ENCODE measurements around the gene SMARCA5.

The SMARCA5 gene

DNA sequence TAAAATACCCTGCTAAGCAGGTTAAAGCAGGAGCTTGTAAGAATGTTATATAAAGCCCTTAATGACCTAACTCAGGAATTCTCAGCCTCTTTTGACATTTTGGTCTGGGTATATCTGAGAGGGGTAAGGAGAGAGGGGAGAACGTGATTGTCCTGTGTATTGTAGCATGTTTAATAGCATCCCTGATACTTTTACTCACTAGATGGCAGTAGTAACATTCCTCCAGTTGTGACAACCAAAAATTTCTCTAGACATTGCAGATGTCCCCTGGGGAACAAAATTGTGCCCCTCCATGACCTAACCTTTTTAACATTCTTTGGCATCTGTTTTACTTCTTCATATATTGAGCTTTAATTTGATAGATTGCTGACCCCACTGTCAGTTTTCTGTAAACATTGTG, 17.9 kb downstream of the SMARCA5 start:
- H3K4me3 ChIP-seq (replicated peaks in 1 of 2; ENCODE audit: low read depth in 2 of 2, low read length in 2 of 2), result no peak overlapping the region
- DNase-seq (ENCODE audit: low read depth in 2 of 2), result peak; percentile 36 to 50
- TF ChIP-seq CTCF (IDR thresholded peaks at IDR 0.05; ENCODE audit: low read depth, low read length), result peak; percentile 53

DNA sequence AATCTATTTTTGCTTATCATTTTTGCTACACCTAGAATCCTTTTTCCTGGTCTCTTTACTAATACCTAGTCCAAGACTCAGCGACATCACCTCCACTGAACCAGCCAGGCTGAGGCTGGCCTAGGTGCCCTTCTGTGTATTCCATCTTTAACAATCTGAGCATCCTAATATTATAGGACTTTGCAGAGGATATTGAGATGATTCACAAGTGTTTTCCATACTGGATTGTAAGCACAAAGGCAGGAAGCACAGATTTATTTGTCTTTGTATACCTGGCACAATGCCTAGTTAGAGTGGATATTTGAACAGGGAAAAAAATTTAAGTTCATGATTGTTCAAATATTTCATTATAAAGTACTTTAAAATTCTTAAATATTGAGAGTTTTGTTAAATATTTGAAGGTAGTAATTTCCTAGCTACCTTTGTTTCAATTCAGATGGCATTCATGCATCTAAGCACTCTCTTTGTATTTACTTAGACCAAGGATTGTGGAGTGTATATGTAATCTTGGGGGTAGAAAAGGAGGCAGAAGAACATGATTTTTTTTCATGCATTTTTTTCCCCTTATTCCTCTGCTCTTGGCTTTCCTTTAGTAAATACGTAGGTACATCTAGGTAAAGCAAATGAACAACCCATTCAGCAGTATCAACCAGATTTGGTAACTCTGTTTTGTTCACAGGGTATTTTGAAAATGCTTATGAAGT, 18.4 kb downstream of the SMARCA5 start:
- DNase-seq (ENCODE audit: low read depth in 2 of 2), result peak; percentile 42 to 52
- no peak overlapping the region for H3K4me3 ChIP-seq (replicated peaks in 1 of 2; ENCODE audit: low read depth in 2 of 2, low read length in 2 of 2)
- TF ChIP-seq CTCF (IDR thresholded peaks at IDR 0.05; ENCODE audit: low read depth, low read length), result no peak

- DNase-seq (ENCODE audit: low read depth in 2 of 2), result no peak
- no peak for TF ChIP-seq CTCF (IDR thresholded peaks at IDR 0.05; ENCODE audit: low read depth, low read length)
- no peak overlapping the region for H3K4me3 ChIP-seq (replicated peaks in 1 of 2; ENCODE audit: low read depth in 2 of 2, low read length in 2 of 2)
Measured at GRCh38 chr4:143538979-143539669, 25.6 kb downstream of the SMARCA5 start.

GRCh38 chr4:143539670-143540023, 26.1 kb downstream of the SMARCA5 start:
- H3K4me3 ChIP-seq (replicated peaks in 1 of 2; ENCODE audit: low read depth in 2 of 2, low read length in 2 of 2), result no peak overlapping the region
- no peak for TF ChIP-seq CTCF (IDR thresholded peaks at IDR 0.05; ENCODE audit: low read depth, low read length)
- DNase-seq (ENCODE audit: low read depth in 2 of 2), result no peak

DNA sequence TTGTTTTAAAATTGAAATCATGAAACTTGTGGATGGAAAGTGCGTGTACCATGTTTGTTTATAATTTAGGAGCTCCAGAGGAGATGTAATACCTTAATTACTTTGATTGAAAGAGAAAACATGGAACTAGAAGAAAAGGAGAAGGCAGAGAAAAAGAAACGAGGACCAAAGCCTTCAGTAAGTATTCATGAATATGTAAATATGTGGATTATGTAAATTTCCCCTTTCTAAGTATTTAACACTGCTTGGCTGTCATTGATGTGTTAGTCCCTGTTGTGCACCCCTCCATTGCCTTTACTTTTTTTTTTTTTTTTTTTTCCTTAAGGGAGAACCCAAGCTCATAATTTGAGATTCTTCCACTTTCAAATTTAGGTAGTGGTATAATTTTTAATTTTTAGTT, 36.4 kb downstream of the SMARCA5 start:
- no peak for DNase-seq (ENCODE audit: low read depth in 2 of 2)
- no peak overlapping the region for H3K4me3 ChIP-seq (replicated peaks in 1 of 2; ENCODE audit: low read depth in 2 of 2, low read length in 2 of 2)
- TF ChIP-seq CTCF (IDR thresholded peaks at IDR 0.05; ENCODE audit: low read depth, low read length), result no peak

GRCh38 chr4:143554728-143555597, 41.5 kb downstream of the SMARCA5 start:
- no peak for TF ChIP-seq CTCF (IDR thresholded peaks at IDR 0.05; ENCODE audit: low read depth, low read length)
- H3K4me3 ChIP-seq (replicated peaks in 1 of 2; ENCODE audit: low read depth in 2 of 2, low read length in 2 of 2), result no peak overlapping the region
- no peak for DNase-seq (ENCODE audit: low read depth in 2 of 2)

All from cardiac fibroblast (primary cell).